ENCODE data around the gene POLR3B. TPM values are rescaled to one million over a fixed set of nuclear protein-coding genes. Genes with fewer than 3 reads are reported as not detected.
A peak's percentile ranks its signal among the peaks of the same experiment; 100 is the strongest.

The POLR3B gene
- total and polyA plus RNA-seq, 3 donors from 2014 or later = 9.1 to 15.3 (median 13.0) TPM

DNA sequence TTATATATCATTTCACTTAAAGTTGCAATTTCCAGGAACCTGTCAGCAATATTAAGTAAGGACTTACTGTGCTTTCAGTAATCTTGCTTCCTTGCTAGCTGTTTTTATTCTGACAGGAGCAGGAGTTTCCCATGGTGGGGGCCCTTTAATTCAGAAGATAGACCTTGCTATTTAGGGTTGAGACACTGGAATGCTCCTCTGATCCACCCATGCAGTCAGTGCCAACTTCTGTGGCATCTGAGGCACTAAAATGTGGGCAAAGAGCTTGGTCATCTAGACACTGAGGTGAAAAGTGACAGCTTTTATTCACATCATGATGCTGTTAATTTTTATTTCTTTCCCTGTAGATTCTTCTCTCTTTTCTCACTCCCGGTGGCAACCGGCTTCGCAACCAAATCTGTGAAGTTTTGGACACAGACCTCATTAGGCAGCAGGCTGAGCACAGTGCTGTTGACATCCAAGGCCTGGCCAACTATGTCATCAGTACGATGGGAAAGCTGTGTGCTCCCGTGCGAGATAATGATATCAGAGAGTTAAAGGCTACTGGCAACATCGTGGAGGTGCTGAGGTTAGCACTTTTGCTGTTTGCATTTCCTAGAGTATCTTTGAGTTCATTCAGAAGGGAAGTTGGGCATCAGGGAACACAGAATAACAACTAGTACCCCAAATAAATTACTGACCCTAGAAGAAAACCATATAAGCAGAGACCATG, 36.3 kb upstream of the POLR3B start:
- intact Hi-C loops (cut with DNase I; ENCODE audit: low total_unique reads) = no loop called here
- 42 to 55% methylated on average over 7 of the region's 7 CpGs for WGBS, 2 donors
- no peaks in the 10 kb centered on the region for H3K4me1 ChIP-seq

DNA sequence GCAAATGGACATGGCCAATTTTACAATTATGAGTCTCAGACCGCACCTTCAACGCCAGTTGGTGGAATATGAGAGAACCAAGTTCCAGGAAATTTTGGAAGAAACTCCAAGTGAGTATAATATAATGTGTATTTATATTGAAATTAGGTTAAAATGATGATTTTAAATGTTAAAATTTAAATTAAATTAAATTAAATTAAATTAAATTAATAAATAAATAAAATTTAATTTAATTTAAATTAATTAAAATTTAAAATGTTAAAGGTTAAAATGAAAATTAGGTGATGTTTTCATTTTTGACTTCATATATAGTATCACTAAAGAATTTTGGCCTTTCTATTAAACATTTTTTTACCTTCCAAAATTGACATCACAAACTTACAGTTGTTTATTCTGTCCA, 34.0 kb upstream of the POLR3B start:
- H3K9me3 ChIP-seq = no peaks in the 10 kb centered on the region
- intact Hi-C loops (cut with DNase I; ENCODE audit: low total_unique reads) = no loop called here
- 94 to 100% methylated on average over 2 of the region's 2 CpGs for WGBS, 2 donors
- H3K27ac ChIP-seq = no peak overlapping the region
- H3K4me3 ChIP-seq = no peak overlapping the region
- no peaks in the 10 kb centered on the region for H3K36me3 ChIP-seq (ENCODE audit: low read depth, missing control alignments)
- TF ChIP-seq POLR2A (IDR thresholded peaks at IDR 0.05) = no peak
- no peak for TF ChIP-seq CTCF (IDR thresholded peaks at IDR 0.05)
- no peak for DNase-seq
- H3K4me1 ChIP-seq = no peaks in the 10 kb centered on the region
- no peaks in the 10 kb centered on the region for H3K27me3 ChIP-seq

More for the DNA sequence above, 36.3 kb upstream of the POLR3B start:
- TF ChIP-seq POLR2A (IDR thresholded peaks at IDR 0.05) = no peak
- TF ChIP-seq CTCF (IDR thresholded peaks at IDR 0.05) = no peak
- DNase-seq = peak; percentile 46
- H3K4me3 ChIP-seq = no peak overlapping the region
- no peak overlapping the region for H3K27ac ChIP-seq
- H3K27me3 ChIP-seq = no peaks in the 10 kb centered on the region
- H3K9me3 ChIP-seq = no peaks in the 10 kb centered on the region
- no peaks in the 10 kb centered on the region for H3K36me3 ChIP-seq (ENCODE audit: low read depth, missing control alignments)

GRCh38 chr12:106327309-106327869, 30.2 kb upstream of the POLR3B start:
- no peaks in the 10 kb centered on the region for H3K4me1 ChIP-seq
- H3K36me3 ChIP-seq (ENCODE audit: low read depth, missing control alignments) = no peaks in the 10 kb centered on the region
- no peaks in the 10 kb centered on the region for H3K27me3 ChIP-seq
- TF ChIP-seq POLR2A (IDR thresholded peaks at IDR 0.05) = no peak
- no peak for TF ChIP-seq CTCF (IDR thresholded peaks at IDR 0.05)
- H3K4me3 ChIP-seq = no peak overlapping the region
- 75 to 88% methylated on average over 2 of the region's 2 CpGs for WGBS, 2 donors
- no peak overlapping the region for H3K27ac ChIP-seq
- DNase-seq = no peak
- H3K9me3 ChIP-seq = no peaks in the 10 kb centered on the region
- intact Hi-C loops (cut with DNase I; ENCODE audit: low total_unique reads) = no loop called here

- 74 to 86% methylated on average over 7 of the region's 7 CpGs for WGBS, 2 donors
- Histone ChIP-seq H3K27me3 (no peaks in the 10 kb centered on the region), H3K4me3 (no peak overlapping the region), H3K9me3 (no peaks in the 10 kb centered on the region), H3K4me1 (no peaks in the 10 kb centered on the region), H3K36me3 (ENCODE audit: low read depth, missing control alignments) (no peaks in the 10 kb centered on the region), H3K27ac (no peak overlapping the region)
- no peak for DNase-seq
- intact Hi-C loops (cut with DNase I; ENCODE audit: low total_unique reads) = no loop called here
- TF ChIP-seq CTCF (IDR thresholded peaks at IDR 0.05) (no peak), POLR2A (IDR thresholded peaks at IDR 0.05) (no peak)
Measured at GRCh38 chr12:106328735-106329134, 28.8 kb upstream of the POLR3B start.

All from testis (tissue), 3 donors.